GM21786 (cell line): ENCODE measurements around the gene JSRP1.

Experiments used
- ATAC-seq: cut with Tn5 transposase; IDR thresholded peaks from one replicate; pipeline ENCODE4 v1.9.1; 2021; ENCODE audit not compliant: unreplicated experiment

JSRP1 gene

DNA sequence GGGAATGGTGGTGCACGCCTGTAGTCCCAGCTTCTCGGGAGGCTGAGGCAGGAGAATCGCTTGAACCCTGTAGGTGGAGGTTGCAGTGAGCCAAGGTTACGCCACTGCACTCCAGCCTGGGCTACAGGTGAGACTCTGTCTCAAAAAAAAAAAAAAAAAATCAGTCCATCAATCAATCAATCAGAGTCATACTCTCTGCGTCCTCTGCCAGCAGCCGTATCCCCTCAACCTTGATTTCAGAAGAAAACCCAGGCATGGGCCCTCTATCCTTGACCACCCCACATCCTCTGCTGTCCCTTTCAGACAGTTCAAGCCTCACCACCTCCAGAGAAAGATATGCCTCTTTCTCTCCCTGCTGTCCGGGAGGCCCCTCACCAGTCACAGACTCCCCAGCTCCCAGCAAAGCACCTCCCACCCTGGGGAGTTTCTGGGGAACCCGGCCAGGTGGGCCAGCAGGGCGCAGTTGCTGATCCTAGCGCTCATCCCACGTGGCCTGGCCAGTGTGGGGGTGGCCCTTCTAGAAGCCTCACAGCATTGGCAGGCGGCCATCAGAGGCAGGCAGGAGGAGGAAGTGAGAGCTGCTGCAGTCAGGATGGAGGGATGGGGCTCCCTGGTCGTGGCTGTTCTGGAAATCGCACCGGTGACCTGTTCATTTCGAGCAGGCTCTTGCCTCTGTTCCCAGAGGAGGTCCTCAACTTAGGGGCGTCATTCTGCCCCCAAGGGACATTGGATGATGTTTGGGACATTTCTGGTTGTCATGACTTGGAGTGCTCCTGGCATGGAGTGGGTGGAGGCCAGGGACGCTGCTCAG, 10.2 kb upstream of the JSRP1 start:
- ATAC-seq: no peak

DNA sequence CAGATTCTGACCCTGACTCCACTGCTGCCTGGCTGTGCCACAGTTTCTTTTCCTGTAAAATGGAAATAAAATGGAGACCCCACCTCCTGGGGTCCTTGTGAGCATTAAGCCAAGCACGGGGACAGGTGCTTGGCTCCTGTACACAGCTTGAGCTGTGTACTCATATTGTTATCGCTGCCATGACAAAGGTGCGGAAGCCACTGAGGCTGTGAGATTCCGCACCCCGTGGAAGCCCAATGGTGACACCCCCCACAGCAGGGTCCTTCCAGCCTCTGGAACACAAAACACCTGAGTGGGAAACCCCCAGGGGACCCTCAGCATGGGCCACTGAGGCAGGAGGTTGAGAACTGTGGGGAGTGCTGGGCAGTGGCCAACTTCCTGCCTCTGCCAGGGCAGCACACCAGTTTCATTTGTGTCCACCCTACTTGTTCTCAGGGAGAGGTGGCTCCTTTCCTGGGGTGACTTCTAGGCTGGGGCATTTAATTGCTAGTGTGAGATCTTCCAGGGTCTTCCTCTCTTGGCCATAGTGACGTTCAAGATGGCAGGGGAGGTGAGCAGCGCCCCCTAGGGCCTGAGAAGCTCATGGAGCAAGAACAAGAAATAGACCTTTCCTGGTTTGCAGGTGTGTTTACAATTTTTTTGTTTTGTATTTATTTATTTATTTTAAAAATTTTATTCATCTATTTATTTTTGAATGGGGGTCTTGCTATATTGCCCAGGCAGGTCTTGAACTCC, 5.4 kb upstream of the JSRP1 start:
- no peak for ATAC-seq

DNA sequence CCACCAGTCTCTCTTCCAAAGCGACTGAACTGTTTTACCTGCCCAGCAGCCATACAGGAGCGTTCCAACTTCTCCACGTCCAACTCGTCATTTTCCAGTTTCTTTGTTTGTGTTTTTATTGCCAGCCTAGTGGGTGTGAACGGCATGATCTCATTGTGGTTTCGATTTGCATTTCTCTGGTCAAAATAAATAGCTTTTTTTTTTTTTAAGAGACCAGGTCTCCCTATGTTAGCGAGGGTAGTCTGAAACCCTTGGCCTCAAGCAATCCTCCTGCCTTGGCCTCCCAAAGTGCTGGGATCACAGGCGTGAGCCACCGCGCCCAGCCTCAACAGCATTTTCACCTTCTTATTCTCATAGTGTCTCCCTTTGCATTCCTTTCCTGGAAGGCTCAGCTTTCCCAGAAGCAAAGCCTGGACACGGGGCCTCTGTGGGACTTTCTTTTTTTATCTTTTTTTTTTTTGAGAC, 4.2 kb upstream of the JSRP1 start:
- no peak for ATAC-seq

DNA sequence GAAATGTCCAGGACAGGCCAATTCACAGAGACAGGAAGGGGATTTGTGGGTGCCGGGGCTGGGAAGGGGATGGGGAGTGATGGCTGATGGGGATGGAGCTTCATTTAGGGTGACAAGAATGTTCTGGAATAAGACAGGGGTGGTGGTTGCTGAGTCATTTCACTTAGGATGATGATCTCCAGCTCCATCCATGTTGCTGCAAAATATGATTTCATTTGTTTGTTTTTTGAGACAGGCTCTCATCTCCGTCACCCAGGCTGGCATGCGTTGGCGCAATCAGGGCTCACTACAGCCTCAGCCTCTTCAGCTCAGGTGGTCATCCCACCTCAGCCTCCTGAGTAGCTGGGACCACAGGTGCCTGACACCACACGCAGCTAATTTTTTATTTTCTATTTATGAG, 3.1 kb upstream of the JSRP1 start:
- no peak for ATAC-seq

DNA sequence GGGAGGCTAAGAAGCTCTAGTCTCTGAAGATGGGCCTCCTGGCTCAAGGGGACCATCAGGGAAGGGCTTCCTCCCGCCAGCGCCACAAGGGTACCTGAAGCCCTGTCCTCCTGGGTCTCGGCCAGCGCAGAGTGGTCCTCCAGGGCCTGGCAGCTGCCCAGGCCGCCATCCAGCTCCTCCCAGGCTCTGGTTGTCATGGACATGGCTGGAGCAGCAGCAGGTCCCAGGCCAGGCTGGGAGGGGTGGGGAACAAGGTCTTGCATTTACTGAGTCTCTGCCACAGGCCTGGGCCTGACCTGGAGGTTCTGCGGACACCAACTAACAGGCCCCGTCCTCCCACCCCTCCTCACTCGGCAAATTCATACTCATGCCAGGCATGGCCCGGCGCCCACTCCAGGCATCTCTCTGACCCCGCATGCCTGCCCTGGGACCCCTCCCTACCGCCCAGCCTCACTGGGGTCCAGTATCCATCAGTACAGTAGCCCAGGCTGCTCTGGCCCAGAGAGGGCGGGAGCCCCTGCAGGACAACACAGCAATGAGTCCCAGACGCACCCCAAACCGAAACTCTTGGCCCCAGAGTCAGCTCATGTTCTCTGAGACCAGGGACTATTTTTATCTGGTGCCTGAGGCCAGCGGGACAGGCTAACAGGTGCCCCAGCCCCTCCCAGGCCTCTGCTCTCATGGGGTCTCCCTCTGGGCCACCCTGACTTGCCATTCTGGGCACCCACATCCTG, 938 bp downstream of the JSRP1 start:
- ATAC-seq: no peak

DNA sequence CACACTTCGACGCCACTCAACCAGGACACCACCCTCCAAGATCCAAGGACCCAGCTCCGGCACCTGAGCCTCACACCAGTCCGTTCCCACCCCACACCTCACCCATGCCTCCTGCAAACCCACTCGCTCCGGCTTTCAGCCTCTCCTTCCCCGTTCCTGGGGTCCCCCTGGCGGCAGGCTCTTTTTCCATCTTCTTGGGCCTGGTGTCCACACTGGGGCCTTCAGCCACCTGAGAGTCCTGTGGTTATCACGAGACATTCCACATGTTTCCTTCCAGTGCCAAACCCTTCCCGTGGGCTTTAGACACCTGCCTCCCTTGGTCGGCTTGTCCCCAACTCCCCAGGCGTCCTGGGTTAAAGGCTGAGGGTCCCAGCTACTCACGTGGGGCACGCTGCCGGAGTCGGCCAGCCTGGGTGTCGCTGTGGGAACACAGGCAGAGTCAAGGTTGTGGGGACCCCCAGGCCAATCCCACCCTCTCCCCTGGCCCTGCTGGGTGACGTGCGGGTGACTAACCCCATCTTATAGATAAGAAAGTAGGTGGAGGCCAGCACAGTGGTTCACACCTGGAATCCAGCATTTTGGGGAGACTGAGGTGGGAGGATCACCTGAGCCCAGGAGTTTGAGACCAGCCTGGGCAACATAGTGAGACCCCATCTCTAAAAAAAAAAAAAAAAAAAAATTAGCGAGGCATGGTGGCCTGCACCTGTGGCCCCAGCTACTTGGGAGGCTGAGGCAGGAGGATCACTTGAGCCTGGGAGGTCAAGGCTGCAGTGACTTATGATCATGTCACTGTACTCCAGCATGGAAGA, 1.9 kb downstream of the JSRP1 start:
- ATAC-seq: no peak

DNA sequence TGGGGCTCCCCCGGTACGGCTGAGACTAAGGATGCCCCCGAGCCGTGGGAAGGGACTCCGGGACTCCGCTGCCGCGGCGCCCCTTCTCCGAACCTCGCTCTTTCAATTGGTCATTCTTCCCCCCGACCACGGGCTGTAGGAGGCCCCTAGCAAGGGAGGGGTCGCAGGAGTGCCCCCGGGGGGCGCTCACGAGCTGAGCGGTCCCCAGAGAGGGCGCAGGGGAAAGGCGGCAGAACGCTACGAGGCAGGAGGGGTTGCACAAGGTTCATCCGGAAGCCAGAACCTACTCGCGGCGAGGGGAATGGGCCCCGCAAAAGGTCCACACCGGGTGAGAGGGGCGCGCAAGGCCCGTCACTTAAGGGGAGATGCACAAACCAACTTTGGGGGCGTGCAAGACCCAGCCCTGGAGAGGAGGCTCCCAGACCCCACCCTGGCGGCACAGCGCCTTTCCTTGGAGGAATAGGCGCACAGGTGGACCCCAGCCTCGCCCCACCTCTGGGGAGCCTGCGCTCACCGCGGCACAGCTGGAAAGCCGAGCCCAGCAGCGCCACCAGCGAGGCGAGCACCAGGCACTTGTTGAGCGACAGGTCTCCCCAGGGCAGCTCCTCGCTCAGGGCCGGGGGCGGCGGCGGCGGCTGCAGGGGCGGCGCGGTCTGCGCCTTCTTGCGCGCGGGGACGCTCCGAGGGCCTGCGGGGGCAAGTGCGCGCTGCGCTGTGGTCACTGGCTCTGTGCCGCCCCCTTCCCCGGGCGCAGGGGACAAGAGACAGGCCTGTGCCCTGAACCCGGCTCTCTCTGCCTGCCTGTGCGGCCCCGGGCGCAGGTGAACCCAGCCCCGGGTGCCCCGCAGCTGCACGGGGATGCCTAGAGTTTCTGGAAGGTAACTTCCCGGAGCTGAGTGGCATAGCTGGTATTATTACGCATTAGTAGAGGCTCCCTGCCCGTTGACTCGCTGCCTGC, 2.8 kb downstream of the JSRP1 start:
- no peak for ATAC-seq

DNA sequence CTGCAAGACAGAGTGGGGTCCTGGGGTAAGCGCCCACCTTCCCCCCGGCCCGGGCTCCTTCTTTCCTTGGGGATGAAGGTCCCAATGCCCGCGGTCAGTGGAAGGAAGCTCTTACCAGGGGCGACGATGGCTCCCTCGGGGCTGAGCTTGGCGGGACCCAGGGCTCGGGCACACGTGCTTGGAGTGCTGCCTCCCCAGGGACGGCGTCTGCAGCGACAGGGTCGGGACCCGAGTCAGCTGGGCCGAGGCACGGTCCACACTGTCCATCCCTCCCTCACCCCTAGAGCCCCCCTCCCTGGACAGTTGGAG, 3.5 kb downstream of the JSRP1 start:
- ATAC-seq: no peak

DNA sequence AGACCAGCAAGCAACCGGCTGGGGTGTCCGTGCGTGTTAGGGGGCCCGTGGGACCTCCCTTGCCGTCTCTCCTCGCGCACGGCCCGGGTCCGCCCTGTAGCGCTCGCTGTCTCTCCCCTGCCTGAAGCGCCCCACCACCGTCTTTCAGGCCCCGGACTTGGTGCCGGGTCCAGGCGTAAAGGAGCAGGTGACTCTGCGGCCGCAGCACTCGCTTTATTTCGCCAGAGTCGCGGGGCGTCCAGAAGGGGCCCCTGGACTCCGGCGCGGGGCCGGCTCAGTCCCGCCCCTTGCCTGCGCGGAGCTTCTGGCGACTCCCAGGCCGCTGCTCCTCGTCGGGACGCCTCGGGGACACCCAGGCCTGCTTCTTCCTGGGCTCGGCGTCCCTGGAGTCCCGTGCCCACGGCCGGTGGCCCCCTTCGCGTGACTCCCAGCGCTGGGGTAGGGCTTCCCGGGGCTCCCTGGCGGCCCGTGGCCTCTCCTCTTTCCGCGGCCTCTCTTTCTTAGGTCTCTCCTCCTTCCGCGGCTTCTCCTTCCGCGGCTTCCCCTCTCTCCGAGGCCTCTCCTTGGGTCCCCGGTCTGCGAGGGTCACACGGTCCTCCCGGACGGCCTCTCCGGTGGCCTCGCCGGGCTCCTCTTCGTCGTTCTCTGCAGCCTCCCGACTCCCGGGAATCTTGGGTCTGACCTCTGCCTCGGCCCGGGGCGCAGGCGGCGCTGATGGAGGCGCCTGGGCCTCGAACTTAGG, 4.0 kb downstream of the JSRP1 start:
- ATAC-seq: no peak

DNA sequence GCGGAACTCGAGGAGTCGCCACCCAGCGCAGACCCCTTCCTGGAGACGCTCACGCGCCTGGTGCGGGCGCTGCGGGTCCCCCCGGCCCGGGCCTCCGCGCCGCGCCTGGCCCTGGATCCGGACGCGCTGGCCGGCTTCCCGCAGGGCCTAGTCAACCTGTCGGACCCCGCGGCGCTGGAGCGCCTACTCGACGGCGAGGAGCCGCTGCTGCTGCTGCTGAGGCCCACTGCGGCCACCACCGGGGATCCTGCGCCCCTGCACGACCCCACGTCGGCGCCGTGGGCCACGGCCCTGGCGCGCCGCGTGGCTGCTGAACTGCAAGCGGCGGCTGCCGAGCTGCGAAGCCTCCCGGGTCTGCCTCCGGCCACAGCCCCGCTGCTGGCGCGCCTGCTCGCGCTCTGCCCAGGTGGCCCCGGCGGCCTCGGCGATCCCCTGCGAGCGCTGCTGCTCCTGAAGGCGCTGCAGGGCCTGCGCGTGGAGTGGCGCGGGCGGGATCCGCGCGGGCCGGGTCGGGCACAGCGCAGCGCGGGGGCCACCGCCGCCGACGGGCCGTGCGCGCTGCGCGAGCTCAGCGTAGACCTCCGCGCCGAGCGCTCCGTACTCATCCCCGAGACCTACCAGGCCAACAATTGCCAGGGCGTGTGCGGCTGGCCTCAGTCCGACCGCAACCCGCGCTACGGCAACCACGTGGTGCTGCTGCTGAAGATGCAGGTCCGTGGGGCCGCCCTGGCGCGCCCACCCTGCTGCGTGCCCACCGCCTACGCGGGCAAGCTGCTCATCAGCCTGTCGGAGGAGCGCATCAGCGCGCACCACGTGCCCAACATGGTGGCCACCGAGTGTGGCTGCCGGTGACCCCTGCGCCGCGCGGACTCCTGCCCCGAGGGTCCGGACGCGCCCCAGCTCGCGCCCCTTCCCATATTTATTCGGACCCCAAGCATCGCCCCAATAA, 4.8 kb downstream of the JSRP1 start:
- no peak for ATAC-seq

DNA sequence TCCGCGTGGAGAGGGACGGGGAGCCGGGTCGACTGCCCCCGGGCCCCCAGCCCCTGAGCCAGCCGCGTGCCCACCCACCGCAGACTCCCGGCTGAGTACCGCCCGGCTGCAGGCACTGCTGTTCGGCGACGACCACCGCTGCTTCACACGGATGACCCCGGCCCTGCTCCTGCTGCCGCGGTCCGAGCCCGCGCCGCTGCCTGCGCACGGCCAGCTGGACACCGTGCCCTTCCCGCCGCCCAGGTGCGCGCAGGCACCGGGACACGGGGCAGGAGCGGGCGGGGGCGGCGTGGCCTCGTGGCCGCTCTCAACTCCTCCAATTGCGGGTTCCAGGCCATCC, 5.5 kb downstream of the JSRP1 start:
- no peak for ATAC-seq

DNA sequence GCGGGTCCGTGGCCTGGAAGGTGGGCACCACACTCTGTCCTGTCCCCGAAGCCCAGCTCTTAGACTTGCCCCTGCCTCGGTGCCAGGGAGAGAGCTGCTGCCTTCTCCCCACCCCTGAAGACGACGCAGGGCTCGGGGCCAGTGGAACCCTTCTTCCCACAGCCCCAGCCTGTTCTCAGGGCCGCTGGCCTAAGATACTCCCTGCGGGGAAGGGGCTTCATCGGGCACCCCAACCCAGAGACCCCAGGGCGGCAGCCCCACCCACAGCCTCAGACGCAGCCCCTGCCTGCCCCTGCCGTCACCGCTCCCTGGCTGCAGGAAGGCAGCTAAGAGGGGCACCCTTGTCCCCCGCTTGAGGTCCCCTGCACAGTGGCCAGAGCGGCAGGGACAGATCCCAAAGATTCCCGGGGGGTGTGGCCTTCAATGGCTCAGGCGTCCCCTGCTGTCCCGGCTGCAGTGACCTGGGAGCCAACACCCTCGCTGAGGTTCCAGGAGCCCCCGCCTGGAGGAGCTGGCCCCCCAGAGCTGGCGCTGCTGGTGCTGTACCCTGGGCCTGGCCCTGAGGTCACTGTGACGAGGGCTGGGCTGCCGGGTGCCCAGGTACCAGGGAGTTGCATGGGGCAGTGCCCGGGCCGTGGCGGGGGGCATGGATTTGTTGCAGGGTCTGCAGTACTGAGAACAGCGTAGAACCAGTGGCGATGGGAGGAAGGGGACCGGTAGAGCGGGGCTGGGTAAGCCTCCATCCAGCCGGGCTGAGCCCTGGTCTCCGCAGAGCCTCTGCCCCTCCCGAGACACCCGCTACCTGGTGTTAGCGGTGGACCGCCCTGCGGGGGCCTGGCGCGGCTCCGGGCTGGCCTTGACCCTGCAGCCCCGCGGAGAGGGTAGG, 6.1 kb downstream of the JSRP1 start:
- ATAC-seq: no peak

DNA sequence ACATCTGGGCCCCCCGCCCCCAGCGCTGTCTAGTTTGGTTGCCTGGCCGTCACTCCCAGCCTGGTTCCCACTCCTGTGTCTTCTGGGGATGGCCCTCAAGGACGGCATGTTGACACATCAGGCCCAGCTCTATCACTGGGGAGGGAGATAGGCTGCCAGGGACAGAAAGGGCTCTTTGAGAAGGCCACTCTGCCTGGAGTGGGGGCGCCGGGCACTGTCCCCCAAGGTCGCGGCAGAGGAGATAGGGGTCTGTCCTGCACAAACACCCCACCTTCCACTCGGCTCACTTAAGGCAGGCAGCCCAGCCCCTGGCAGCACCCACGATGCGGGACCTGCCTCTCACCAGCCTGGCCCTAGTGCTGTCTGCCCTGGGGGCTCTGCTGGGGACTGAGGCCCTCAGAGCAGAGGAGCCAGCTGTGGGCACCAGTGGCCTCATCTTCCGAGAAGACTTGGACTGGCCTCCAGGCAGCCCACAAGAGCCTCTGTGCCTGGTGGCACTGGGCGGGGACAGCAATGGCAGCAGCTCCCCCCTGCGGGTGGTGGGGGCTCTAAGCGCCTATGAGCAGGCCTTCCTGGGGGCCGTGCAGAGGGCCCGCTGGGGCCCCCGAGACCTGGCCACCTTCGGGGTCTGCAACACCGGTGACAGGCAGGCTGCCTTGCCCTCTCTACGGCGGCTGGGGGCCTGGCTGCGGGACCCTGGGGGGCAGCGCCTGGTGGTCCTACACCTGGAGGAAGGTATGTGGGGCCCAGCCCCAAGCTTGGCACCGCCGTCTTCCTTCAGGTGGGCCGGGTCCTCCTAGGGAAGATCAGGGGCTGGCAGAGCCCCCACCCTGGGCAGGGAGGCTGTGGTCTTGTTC, 7.0 kb downstream of the JSRP1 start, which contains the start of gene AMH:
AMH (plus strand) TSS at position 314 of the 857 bp plus-strand sequence; CDS start at position 324, 10 bp downstream.
- ATAC-seq: no peak

DNA sequence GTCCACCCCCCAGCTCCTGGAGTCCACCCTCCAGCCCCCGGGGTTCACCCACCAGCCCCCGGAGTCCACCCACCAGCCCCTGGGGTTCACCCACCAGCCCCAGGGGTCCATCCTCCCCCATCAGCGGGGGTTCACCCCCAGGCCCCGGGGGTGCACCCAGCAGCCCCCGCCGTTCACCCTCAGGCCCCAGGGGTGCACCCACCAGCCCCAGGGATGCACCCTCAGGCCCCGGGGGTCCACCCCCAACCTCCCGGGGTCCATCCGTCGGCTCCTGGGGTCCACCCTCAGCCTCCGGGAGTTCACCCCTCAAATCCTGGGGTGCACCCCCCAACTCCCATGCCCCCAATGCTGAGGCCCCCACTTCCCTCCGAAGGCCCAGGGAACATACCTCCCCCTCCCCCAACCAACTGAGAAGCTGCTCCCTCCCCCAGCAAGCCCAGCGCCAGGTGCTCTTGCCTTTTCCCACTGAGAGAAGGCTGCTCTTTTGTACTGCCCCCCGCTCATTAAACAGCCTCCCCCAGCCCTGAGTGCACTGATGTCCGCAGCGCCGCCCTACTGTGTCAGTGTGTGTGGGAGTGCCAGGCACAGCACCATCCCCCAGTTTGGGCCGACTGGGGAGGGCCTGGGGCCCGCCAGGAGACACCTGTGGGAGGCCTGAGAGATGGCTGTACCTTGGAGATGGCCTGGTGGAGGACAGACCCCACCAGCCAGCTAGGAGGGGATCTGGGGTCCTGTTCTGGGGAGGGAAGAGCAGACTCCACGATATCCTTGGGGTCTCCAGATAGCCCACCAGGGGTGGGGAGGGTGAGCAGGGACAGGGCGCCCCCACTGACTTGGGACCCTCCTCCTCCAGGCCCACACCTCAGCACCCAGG, 7.8 kb downstream of the JSRP1 start:
- no peak for ATAC-seq

DNA sequence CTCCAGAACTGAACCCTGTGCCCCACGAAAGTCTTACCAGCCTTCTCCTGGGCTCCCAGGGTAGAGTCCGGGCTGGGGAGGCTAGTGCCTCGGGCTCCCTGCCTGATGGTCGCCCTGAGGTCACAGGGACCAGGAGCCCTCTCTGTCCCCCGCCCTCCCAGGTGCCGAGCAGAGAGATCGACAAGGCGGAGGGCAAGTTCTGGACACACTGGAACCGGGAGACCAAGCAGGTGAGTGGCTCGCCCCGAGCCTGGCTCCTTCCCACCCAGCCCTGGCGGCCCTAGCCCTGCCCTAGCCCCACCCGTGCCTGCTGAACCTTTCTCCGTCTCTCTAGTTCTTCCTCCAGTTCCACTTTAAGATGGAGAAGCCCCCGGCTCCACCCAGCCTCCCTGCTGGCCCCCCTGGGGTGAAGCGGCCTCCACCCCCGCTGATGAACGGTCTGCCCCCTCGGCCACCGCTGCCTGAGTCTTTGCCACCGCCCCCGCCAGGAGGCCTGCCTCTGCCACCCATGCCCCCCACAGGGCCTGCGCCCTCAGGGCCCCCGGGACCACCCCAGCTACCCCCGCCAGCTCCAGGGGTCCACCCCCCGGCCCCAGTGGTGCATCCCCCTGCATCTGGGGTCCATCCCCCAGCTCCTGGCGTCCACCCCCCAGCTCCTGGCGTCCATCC, 8.7 kb downstream of the JSRP1 start:
- ATAC-seq: no peak
